K562 (cell line): Measurements from ENCODE around the gene FCER2. TPM values are rescaled to one million over a fixed set of nuclear protein-coding genes. Genes with fewer than 3 reads are reported as not detected.

Experiments used
- ARID1B ChIP-seq: fragments of 450-650 bp; IDR thresholded peaks from 2 replicates; pipeline ENCODE4 v1.6.1; 2016; ENCODE audit warnings: antibody characterized with exemption, mild to moderate bottlenecking, inconsistent platforms
- RAD21 ChIP-seq, 2 experiments: fragments of 250-450 bp in 1 of 2; fragments of 450-650 bp in 1 of 2; sonication (Bioruptor Pico) in 1 of 2; formaldehyde crosslinking in 1 of 2; IDR thresholded peaks in 1 of 2; conservative IDR thresholded peaks in 1 of 2; 2 replicates each; pipeline versions ENCODE4 v1.4.0 to v1.8.0; 2020 to 2022; ENCODE audit warnings: mild to moderate bottlenecking in 2 of 2, moderate library complexity in 1 of 2
- RBM15 ChIP-seq: fragments of 200-400 bp; formaldehyde crosslinking; IDR thresholded peaks from 2 replicates; pipeline ENCODE4 v1.6.1; 2018; ENCODE audit warnings: mild to moderate bottlenecking, low read length, moderate library complexity; ENCODE audit not compliant: insufficient read depth
- polyA plus RNA-seq, 8 experiments: library from polyadenylated mRNA; depleted of rRNA in 4 of 8; stranded (reverse) in 5 of 8; unstranded in 3 of 8; fragments of >200 nt; fragmentation: Nextera tagmentation in 2 of 8; fragmentation: Illumina TruSeq in 1 of 8; extraction: Ambion mirVana in 2 of 8; extraction: Trizol in 1 of 8; gene quantifications; 2 replicates each; pipeline versions ENCODE4 v1.2.1 to v1.2.3, GENCODE V29; 2011 to 2014; ENCODE audit warnings: inconsistent platforms in 1 of 8, missing spikeins in 1 of 8
- total RNA-seq, 7 experiments: library from RNA; depleted of rRNA in 6 of 7; stranded (reverse); fragments of >200 nt in 6 of 7; fragmentation: Illumina TruSeq in 2 of 7; extraction: Trizol in 2 of 7; gene quantifications; 2 replicates each; pipeline versions ENCODE4 v1.2.1 to v1.2.3, GENCODE V29; 2011 to 2021; ENCODE audit warnings: low replicate concordance in 1 of 7
- TF ChIP-seq, protein P1 (sequence below): fragments of 450-650 bp; IDR thresholded peaks from 2 replicates; pipeline ENCODE4 v1.6.1; 2018; ENCODE audit not compliant: partially characterized antibody
- TF ChIP-seq, protein P2 (sequence below), 3 experiments: IDR thresholded peaks in 2 of 3; conservative IDR thresholded peaks in 1 of 3; 2 replicates each; pipeline ENCODE4 v1.5.1; 2011 to 2012; ENCODE audit warnings: low read length in 3 of 3, mild to moderate bottlenecking in 3 of 3, control low read depth in 2 of 3, improper control_type of control experiment in 1 of 3, inconsistent platforms in 1 of 3, low read depth in 1 of 3, mixed read lengths in 1 of 3, moderate library complexity in 1 of 3; ENCODE audit not compliant: insufficient read depth in 2 of 3

FCER2 gene
- total and polyA plus RNA-seq, 9 of the 15 experiments (the other 6 are each of a cell fraction or from before 2014, with no cell fraction given) = 0.11 TPM; not detected in 8

DNA sequence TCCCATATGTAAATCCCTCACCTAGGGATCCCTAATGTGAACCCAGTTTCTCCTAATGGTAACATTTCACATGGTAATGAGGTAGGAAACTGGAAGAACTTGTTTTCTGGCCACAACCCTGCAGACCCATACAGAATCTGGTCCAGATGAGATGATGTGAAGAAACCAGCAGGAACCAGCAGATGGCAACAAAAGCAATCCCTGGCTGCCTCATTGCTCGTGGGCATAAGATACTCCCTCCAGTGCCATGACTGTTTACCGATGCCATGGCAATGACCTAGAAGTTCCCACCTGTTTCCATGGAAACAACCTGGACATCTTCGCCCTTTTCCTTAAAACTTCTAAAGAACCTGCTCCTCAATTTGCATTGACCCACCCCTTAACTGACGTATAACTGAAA lies 46.8 kb upstream of the FCER2 start (continued):
- TF ChIP-seq, protein P1, sequence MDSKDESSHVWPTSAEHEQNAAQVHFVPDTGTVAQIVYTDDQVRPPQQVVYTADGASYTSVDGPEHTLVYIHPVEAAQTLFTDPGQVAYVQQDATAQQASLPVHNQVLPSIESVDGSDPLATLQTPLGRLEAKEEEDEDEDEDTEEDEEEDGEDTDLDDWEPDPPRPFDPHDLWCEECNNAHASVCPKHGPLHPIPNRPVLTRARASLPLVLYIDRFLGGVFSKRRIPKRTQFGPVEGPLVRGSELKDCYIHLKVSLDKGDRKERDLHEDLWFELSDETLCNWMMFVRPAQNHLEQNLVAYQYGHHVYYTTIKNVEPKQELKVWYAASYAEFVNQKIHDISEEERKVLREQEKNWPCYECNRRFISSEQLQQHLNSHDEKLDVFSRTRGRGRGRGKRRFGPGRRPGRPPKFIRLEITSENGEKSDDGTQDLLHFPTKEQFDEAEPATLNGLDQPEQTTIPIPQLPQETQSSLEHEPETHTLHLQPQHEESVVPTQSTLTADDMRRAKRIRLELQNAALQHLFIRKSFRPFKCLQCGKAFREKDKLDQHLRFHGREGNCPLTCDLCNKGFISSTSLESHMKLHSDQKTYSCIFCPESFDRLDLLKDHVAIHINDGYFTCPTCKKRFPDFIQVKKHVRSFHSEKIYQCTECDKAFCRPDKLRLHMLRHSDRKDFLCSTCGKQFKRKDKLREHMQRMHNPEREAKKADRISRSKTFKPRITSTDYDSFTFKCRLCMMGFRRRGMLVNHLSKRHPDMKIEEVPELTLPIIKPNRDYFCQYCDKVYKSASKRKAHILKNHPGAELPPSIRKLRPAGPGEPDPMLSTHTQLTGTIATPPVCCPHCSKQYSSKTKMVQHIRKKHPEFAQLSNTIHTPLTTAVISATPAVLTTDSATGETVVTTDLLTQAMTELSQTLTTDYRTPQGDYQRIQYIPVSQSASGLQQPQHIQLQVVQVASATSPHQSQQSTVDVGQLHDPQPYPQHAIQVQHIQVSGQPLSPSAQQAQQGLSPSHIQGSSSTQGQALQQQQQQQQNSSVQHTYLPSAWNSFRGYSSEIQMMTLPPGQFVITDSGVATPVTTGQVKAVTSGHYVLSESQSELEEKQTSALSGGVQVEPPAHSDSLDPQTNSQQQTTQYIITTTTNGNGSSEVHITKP = no peak
- TF ChIP-seq RBM15 (no peak), RAD21 (CRISPR knock-in tag; conservative IDR thresholded peaks at IDR 0.05 in 1 of 2, IDR thresholded peaks at IDR 0.05 in 1 of 2) (0 out of 4 replicates have a peak, but pooled peaks of 1 of the 2 experiments have one; percentile 18), ARID1B (no peak)
- TF ChIP-seq, protein P2, sequence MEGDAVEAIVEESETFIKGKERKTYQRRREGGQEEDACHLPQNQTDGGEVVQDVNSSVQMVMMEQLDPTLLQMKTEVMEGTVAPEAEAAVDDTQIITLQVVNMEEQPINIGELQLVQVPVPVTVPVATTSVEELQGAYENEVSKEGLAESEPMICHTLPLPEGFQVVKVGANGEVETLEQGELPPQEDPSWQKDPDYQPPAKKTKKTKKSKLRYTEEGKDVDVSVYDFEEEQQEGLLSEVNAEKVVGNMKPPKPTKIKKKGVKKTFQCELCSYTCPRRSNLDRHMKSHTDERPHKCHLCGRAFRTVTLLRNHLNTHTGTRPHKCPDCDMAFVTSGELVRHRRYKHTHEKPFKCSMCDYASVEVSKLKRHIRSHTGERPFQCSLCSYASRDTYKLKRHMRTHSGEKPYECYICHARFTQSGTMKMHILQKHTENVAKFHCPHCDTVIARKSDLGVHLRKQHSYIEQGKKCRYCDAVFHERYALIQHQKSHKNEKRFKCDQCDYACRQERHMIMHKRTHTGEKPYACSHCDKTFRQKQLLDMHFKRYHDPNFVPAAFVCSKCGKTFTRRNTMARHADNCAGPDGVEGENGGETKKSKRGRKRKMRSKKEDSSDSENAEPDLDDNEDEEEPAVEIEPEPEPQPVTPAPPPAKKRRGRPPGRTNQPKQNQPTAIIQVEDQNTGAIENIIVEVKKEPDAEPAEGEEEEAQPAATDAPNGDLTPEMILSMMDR (IDR thresholded peaks at IDR 0.05 in 2 of 3, conservative IDR thresholded peaks at IDR 0.05 in 1 of 3; ENCODE audit: insufficient read depth in 2 of 3, low read depth in 1 of 3, low read length in 3 of 3) = peak; percentile 35 to 47 (median 39); a peak in 4 of 6 replicates
- TF ChIP-seq, all 486 proteins: peak for 3
